ENCODE results near the gene GPSM1.

- TF ChIP-seq, protein P1, sequence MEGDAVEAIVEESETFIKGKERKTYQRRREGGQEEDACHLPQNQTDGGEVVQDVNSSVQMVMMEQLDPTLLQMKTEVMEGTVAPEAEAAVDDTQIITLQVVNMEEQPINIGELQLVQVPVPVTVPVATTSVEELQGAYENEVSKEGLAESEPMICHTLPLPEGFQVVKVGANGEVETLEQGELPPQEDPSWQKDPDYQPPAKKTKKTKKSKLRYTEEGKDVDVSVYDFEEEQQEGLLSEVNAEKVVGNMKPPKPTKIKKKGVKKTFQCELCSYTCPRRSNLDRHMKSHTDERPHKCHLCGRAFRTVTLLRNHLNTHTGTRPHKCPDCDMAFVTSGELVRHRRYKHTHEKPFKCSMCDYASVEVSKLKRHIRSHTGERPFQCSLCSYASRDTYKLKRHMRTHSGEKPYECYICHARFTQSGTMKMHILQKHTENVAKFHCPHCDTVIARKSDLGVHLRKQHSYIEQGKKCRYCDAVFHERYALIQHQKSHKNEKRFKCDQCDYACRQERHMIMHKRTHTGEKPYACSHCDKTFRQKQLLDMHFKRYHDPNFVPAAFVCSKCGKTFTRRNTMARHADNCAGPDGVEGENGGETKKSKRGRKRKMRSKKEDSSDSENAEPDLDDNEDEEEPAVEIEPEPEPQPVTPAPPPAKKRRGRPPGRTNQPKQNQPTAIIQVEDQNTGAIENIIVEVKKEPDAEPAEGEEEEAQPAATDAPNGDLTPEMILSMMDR (conservative IDR thresholded peaks at IDR 0.05): no peak
- no peak for TF ChIP-seq ZFX (IDR thresholded peaks at IDR 0.05)
These were observed 20.8 kb upstream of the GPSM1 start for GRCh38 chr9:136306211-136307208.

Measured in C4-2B (cell line).